Measurements from ENCODE around the gene ACO2.
"Not testable (repeated sequence)": the region's sequence is repeated elsewhere in the genome, so short reads cannot be mapped to it uniquely, and the experiment has no call there.

GRCh38 chr22:41440511-41440910, 28.4 kb upstream of the ACO2 start:
- not testable (repeated sequence) for TF ChIP-seq CTCF (IDR thresholded peaks at IDR 0.05; ENCODE audit: low read depth, low read length, poor library complexity, severe bottlenecking); EZH2phosphoT487 (IDR thresholded peaks at IDR 0.05; ENCODE audit: borderline replicate concordance, low read length)
